ENCODE measurements around the gene DLG5. TPM values are rescaled to one million over a fixed set of nuclear protein-coding genes. Genes with fewer than 3 reads are reported as not detected.

Gene DLG5
- total RNA-seq, 3 donors from 2014 or later = 43.0 to 192 (median 138) TPM

- intact Hi-C loops (cut with DNase I; ENCODE audit: low total_unique reads) = loop anchor here (10.0 kb wide), 1 partner anchor 51 kb away; the partner anchor contains the start of gene DLG5
- Histone ChIP-seq H3K27ac (peak overlapping the region; percentile 96 to 97), H3K4me3 (peak overlapping the region in 2 of 3 donors; percentile 26 to 53), H3K27me3 (no peaks in the 10 kb centered on the region), H3K9me3 (no peaks in the 10 kb centered on the region), H3K36me3 (no peaks in the 10 kb centered on the region), H3K4me1 (peaks cover 25 to 45% of the 10 kb centered on the region in 2 donors)
- peak; percentile 71 to 87 for DNase-seq (ENCODE audit: low spot score in 2 of 2)
- TF ChIP-seq CTCF (IDR thresholded peaks at IDR 0.05) (no peak), POLR2AphosphoS5 (IDR thresholded peaks at IDR 0.05) (peak in 2 of 3 donors; percentile 55 to 79)
Measured at GRCh38 chr10:77873536-77874380, 52.8 kb downstream of the DLG5 start.

DNA sequence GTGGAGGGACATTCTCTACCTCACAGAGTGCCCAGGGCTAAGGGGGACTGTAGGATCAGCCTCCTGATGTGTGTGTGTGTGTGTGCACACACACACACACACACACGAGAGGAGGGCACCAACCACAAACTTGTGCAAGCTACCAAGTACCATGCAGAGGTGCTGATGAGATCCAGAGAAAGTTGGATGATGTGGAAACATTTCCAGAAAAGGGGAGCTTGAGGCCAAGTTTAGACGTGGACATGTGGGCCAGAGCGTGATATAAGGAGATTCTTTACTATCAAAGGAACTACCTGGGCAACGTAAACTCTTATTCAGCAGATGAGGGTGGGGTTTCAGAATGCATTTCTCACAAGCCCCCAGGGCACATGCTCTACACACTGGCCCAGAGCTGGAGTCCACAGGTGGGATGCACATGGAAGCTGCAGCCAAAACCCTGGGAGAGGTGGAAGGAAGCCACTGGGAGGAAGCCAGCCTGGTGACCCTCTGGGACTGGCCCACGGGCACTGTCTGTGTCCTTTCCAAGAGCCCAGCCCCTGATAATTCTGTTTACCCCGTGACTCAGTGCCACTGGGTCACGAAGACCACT, 53.5 kb downstream of the DLG5 start:
- Histone ChIP-seq H3K4me1 (peaks cover 32 to 46% of the 10 kb centered on the region in 2 donors), H3K27me3 (no peaks in the 10 kb centered on the region), H3K27ac (peak overlapping the region; percentile 96 to 97), H3K36me3 (no peaks in the 10 kb centered on the region), H3K4me3 (peak overlapping the region in 2 of 3 donors; percentile 26 to 53), H3K9me3 (no peaks in the 10 kb centered on the region)
- no peak for DNase-seq (ENCODE audit: low spot score in 2 of 2)
- intact Hi-C loops (cut with DNase I; ENCODE audit: low total_unique reads) = loop anchor here (10.0 kb wide), 1 partner anchor 52 kb away; the partner anchor contains the start of gene DLG5
- TF ChIP-seq CTCF (IDR thresholded peaks at IDR 0.05) (no peak), POLR2A (IDR thresholded peaks at IDR 0.05) (no peak), POLR2AphosphoS5 (IDR thresholded peaks at IDR 0.05) (no peak)

DNA sequence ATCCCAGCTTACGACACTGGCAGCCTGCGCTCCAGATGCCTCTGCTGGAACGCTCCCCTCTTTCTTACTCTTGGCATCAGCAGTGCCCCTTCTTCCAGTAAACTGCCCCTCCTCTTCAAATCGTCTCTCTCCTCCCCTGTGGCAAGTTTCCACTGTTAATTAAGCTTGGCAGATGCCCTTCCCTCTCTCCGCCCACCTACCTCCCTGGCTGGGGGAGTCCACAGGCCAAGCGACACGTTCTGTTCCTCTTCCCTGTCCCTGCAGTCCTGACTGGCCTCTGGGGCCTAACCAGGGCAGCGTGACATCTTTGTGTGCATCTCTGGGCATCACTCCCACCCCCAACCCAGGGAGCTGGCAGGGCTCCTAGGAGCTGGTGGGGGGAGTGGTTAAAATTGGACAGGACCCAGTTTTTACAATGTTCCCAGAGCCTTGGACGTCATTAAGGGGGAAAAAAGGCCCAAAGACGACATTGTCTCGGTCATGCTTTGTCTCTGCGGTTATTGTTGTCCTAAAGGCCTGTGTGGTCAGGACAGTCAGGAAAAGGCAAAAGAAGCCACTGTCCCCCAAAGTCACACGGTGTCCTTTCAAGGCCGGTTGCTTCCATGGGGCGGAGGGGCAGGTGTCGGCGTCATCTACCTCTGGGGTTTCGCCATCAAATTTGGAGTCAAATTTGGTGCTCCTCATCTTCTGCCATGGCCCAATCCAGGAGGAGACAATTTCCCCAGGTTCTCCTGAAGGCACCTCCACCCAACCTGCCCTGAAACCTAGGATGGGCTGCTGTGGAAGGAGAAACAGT, 54.2 kb downstream of the DLG5 start:
- no peaks in the 10 kb centered on the region for H3K9me3 ChIP-seq
- peak overlapping the region in 1 of 3 donors; percentile 53 for H3K4me3 ChIP-seq
- H3K36me3 ChIP-seq = no peaks in the 10 kb centered on the region
- TF ChIP-seq CTCF (IDR thresholded peaks at IDR 0.05) (peak in 1 of 3 donors; percentile 12), POLR2A (IDR thresholded peaks at IDR 0.05) (no peak), POLR2AphosphoS5 (IDR thresholded peaks at IDR 0.05) (peak; percentile 72 to 86 (median 84))
- DNase-seq (ENCODE audit: low spot score in 2 of 2) = peak; percentile 78 to 97
- H3K4me1 ChIP-seq = peaks cover 34 to 42% of the 10 kb centered on the region in 2 donors
- H3K27ac ChIP-seq = peak overlapping the region; percentile 96 to 97
- intact Hi-C loops (cut with DNase I; ENCODE audit: low total_unique reads) = loop anchor here (10.0 kb wide), 1 partner anchor 52 kb away; the partner anchor contains the start of gene DLG5
- no peaks in the 10 kb centered on the region for H3K27me3 ChIP-seq

- no peaks in the 10 kb centered on the region for H3K36me3 ChIP-seq
- TF ChIP-seq CTCF (IDR thresholded peaks at IDR 0.05) (no peak), POLR2AphosphoS5 (IDR thresholded peaks at IDR 0.05) (peak in 2 of 3 donors; percentile 57 to 72)
- H3K27ac ChIP-seq = peak overlapping the region; percentile 96 to 97
- no peaks in the 10 kb centered on the region for H3K27me3 ChIP-seq
- H3K4me1 ChIP-seq = peaks cover 53 to 56% of the 10 kb centered on the region in 2 donors
- peak in 1 of 2 donors; percentile 84 for DNase-seq (ENCODE audit: low spot score in 2 of 2)
- H3K9me3 ChIP-seq = no peaks in the 10 kb centered on the region
- intact Hi-C loops (cut with DNase I; ENCODE audit: low total_unique reads) = loop anchor here (10.0 kb wide), 1 partner anchor 55 kb away; the partner anchor contains the start of gene DLG5
- peak overlapping the region in 1 of 3 donors; percentile 31 for H3K4me3 ChIP-seq
Measured at GRCh38 chr10:77869626-77870420, 56.7 kb downstream of the DLG5 start.
